Measurements from ENCODE around the gene LSR. TPM values are rescaled to one million over a fixed set of nuclear protein-coding genes. Genes with fewer than 3 reads are reported as not detected.

LSR gene
- total RNA-seq, 1 donor from 2014 or later = 11.3 TPM

- FAIRE-seq = no peak
- no peak for DNase-seq (ENCODE audit: low read depth)
- no peaks in the 10 kb centered on the region for H3K27me3 ChIP-seq (ENCODE audit: control insufficient read depth, insufficient read depth, low read length)
- peaks cover 36% of the 10 kb centered on the region for H3K36me3 ChIP-seq (ENCODE audit: control insufficient read depth, insufficient read depth, low read length)
- no peak for TF ChIP-seq CTCF (IDR thresholded peaks at IDR 0.05; ENCODE audit: insufficient read depth, low read length, severe bottlenecking)
- H3K4me3 ChIP-seq (ENCODE audit: low read depth, low read length) = no peak overlapping the region
Observed at GRCh38 chr19:35272954-35273649, 24.3 kb downstream of the LSR start.

GRCh38 chr19:35273686-35274259 is 25.0 kb downstream of the LSR start:
- Histone ChIP-seq H3K36me3 (ENCODE audit: control insufficient read depth, insufficient read depth, low read length) (peaks cover 36% of the 10 kb centered on the region), H3K27me3 (ENCODE audit: control insufficient read depth, insufficient read depth, low read length) (no peaks in the 10 kb centered on the region), H3K4me3 (ENCODE audit: low read depth, low read length) (no peak overlapping the region)
- DNase-seq (ENCODE audit: low read depth) (no peak), FAIRE-seq (no peak)
- TF ChIP-seq CTCF (IDR thresholded peaks at IDR 0.05; ENCODE audit: insufficient read depth, low read length, severe bottlenecking) = no peak

GRCh38 chr19:35274323-35274722 is 25.5 kb downstream of the LSR start:
- Histone ChIP-seq H3K4me3 (ENCODE audit: low read depth, low read length) (no peak overlapping the region), H3K36me3 (ENCODE audit: control insufficient read depth, insufficient read depth, low read length) (peaks cover 40% of the 10 kb centered on the region), H3K27me3 (ENCODE audit: control insufficient read depth, insufficient read depth, low read length) (no peaks in the 10 kb centered on the region)
- DNase-seq (ENCODE audit: low read depth) (no peak), FAIRE-seq (no peak)
- TF ChIP-seq CTCF (IDR thresholded peaks at IDR 0.05; ENCODE audit: insufficient read depth, low read length, severe bottlenecking) = no peak

GRCh38 chr19:35276706-35277281 is 28.0 kb downstream of the LSR start:
- H3K4me3 ChIP-seq (ENCODE audit: low read depth, low read length) = no peak overlapping the region
- FAIRE-seq (no peak), DNase-seq (ENCODE audit: low read depth) (no peak)
- H3K36me3 ChIP-seq (ENCODE audit: control insufficient read depth, insufficient read depth, low read length) = peaks cover 27% of the 10 kb centered on the region
- no peak for TF ChIP-seq CTCF (IDR thresholded peaks at IDR 0.05; ENCODE audit: insufficient read depth, low read length, severe bottlenecking)
- H3K27me3 ChIP-seq (ENCODE audit: control insufficient read depth, insufficient read depth, low read length) = no peaks in the 10 kb centered on the region

- no peak for DNase-seq (ENCODE audit: low read depth)
- no peak for TF ChIP-seq CTCF (IDR thresholded peaks at IDR 0.05; ENCODE audit: insufficient read depth, low read length, severe bottlenecking)
- no peak overlapping the region for H3K4me3 ChIP-seq (ENCODE audit: low read depth, low read length)
- H3K36me3 ChIP-seq (ENCODE audit: control insufficient read depth, insufficient read depth, low read length) = peaks cover 15% of the 10 kb centered on the region
- H3K27me3 ChIP-seq (ENCODE audit: control insufficient read depth, insufficient read depth, low read length) = peaks cover 2% of the 10 kb centered on the region
- FAIRE-seq = no peak
Observed at GRCh38 chr19:35278578-35279284, 29.9 kb downstream of the LSR start.
